Skeletal muscle tissue (tissue), 4 donors: ENCODE data around the gene P2RX5. TPM values are rescaled to one million over a fixed set of nuclear protein-coding genes. Genes with fewer than 3 reads are reported as not detected.
A peak's percentile ranks its signal among the peaks of the same experiment; 100 is the strongest.

Experiments
- H3K27ac ChIP-seq: one replicate; pipeline ENCODE4 v1.7.0; 2013; ENCODE audit warnings: mild to moderate bottlenecking, low read depth, low read length, inconsistent platforms
- H3K27me3 ChIP-seq, 3 donors: one replicate each; pipeline ENCODE4 v1.7.0; 2013; ENCODE audit warnings: low read length in 3 of 3; ENCODE audit not compliant: control insufficient read depth in 3 of 3, insufficient read depth in 3 of 3
- H3K36me3 ChIP-seq, 3 donors: one replicate each; pipeline ENCODE4 v1.7.0; 2013; ENCODE audit warnings: low read length in 3 of 3; ENCODE audit not compliant: control insufficient read depth in 3 of 3, insufficient read depth in 3 of 3
- H3K4me1 ChIP-seq, 3 donors: one replicate each; pipeline ENCODE4 v1.7.0; 2013; ENCODE audit warnings: low read length in 3 of 3, mild to moderate bottlenecking in 3 of 3; ENCODE audit not compliant: control insufficient read depth in 3 of 3, insufficient read depth in 3 of 3
- H3K4me3 ChIP-seq, 3 donors: one replicate each; pipeline ENCODE4 v1.7.0; 2013; ENCODE audit warnings: low read length in 3 of 3
- H3K9ac ChIP-seq, 3 donors: one replicate each; pipeline ENCODE4 v1.7.0; 2013; ENCODE audit warnings: low read length in 3 of 3, mild to moderate bottlenecking in 3 of 3, moderate library complexity in 2 of 3, low read depth in 1 of 3
- H3K9me3 ChIP-seq, 3 donors: one replicate each; pipeline ENCODE4 v1.7.0; 2013; ENCODE audit warnings: low read length in 3 of 3; ENCODE audit not compliant: control insufficient read depth in 3 of 3
- total RNA-seq: library from RNA; depleted of rRNA; stranded (reverse); fragments of >200 nt; gene quantifications from one replicate; pipeline ENCODE4 v1.2.3, GENCODE V29; 2014
- donor health status: Osteomylitis.

The P2RX5 gene
- total RNA-seq, 1 donor from 2014 or later: 13.0 TPM

DNA sequence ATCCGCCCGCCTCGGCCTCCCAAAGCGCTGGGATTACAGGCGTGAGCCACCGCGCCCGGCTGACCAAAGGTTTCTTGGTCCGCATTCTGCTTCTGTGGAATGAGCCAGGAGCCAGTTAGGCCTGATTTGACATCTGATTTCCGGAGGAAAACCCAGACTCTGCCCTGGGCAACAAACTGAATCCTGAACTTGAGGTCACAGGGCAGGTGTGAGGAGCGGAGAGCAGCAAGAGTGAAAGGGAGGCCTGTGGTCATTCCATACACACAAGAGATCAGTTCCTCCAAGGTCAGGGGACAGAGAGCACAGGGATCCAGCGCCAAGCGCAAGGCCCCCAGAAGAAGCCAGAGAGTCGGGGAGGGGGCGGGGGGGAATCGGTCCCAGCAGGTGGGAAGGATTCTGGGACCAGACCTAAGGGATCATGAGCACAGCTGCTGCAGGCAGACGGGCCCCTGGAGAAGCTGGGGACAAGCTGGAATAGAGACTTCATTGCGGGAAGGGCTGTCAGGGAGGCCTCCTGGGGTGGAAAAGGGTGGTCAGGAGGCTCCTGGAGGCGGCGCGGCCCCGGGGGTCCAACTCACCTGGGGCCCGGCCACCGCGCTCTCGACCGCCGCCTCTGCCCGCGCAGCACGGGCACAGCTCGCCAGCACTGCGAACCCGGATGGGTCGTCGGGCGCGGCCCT lies 60.3 kb downstream of the P2RX5 start:
- H3K27me3 ChIP-seq: no peaks in the 10 kb centered on the region
- H3K9ac ChIP-seq: peak overlapping the region; percentile 91 to 97 (median 91)
- H3K36me3 ChIP-seq: peaks cover 8 to 13% (median 12%) of the 10 kb centered on the region in 3 donors
- peaks cover 30 to 41% (median 35%) of the 10 kb centered on the region in 3 donors for H3K4me1 ChIP-seq
- peak overlapping the region; percentile 88 to 98 (median 94) for H3K4me3 ChIP-seq
- no peaks in the 10 kb centered on the region for H3K9me3 ChIP-seq
- H3K27ac ChIP-seq: peak overlapping the region; percentile 97

DNA sequence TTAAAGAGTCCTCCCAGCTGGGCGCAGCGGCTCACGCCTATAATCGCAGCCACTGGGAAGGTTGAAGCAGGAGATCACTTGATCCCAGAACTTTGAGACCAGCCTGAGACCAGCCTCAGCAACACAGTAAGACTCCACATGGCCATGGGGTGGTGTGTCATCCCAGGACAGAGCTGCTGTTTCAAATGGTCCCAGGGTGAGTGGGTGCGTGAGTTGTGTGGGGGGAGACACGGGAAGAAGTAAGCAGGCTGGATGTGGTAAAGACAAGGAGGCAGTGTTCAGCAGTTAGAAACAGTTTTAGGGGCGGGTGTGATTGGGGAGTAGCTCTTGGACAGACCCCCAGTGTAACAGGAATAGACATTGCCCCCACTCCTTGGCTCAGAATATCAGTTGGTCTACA lies 63.7 kb downstream of the P2RX5 start:
- peaks cover 16 to 24% (median 23%) of the 10 kb centered on the region in 3 donors for H3K4me1 ChIP-seq
- no peak overlapping the region for H3K27ac ChIP-seq

DNA sequence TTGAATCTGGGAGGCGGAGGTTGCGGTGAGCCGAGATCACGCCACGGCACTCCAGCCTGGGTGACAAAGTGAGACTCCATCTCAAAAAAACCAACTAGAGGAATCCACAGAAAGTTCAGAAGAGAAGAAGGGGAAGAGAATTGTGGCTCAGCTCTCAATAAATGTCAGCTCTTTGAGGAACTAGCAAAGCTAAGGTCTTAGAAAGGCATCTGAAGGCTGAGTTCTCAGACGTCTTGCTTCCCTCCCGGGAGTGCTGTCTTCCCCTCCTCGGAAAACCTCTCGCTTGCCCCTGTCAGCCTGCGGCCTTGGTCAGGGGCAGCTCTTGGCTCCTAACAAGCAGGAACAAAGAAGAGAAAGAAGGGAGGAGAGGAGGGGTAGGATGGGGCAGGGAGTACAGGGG lies 65.2 kb downstream of the P2RX5 start:
- peaks cover 20 to 33% (median 25%) of the 10 kb centered on the region in 3 donors for H3K36me3 ChIP-seq
- peaks cover 11 to 18% (median 15%) of the 10 kb centered on the region in 3 donors for H3K4me1 ChIP-seq
- no peak overlapping the region for H3K27ac ChIP-seq
- H3K27me3 ChIP-seq: no peaks in the 10 kb centered on the region
- no peak overlapping the region for H3K9ac ChIP-seq
- H3K9me3 ChIP-seq: no peaks in the 10 kb centered on the region
- H3K4me3 ChIP-seq: no peak overlapping the region

More for the DNA sequence above, 63.7 kb downstream of the P2RX5 start:
- peaks cover 20 to 26% (median 25%) of the 10 kb centered on the region in 3 donors for H3K36me3 ChIP-seq
- H3K27me3 ChIP-seq: no peaks in the 10 kb centered on the region
- no peak overlapping the region for H3K4me3 ChIP-seq
- H3K9me3 ChIP-seq: no peaks in the 10 kb centered on the region
- H3K9ac ChIP-seq: no peak overlapping the region

DNA sequence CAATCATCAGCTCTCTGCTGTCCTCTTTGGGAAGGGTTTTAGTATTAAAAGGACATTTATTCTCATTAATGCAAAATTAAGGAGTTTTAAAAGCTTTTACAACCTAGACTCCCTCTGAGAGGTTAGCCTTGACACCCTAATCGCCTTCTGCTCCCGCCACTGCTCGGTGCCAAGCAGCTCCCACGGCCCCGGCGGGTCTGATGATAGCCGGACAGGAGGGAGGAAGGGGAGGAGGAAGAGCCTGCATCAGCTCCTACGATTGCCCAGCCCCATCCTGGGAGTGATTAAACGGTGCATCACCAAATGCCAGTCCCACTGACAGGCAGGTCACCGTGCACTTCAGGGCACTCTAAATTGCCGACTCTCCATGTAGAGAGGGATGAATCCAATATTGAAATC lies 68.2 kb downstream of the P2RX5 start:
- peaks cover 37 to 57% (median 47%) of the 10 kb centered on the region in 3 donors for H3K36me3 ChIP-seq

DNA sequence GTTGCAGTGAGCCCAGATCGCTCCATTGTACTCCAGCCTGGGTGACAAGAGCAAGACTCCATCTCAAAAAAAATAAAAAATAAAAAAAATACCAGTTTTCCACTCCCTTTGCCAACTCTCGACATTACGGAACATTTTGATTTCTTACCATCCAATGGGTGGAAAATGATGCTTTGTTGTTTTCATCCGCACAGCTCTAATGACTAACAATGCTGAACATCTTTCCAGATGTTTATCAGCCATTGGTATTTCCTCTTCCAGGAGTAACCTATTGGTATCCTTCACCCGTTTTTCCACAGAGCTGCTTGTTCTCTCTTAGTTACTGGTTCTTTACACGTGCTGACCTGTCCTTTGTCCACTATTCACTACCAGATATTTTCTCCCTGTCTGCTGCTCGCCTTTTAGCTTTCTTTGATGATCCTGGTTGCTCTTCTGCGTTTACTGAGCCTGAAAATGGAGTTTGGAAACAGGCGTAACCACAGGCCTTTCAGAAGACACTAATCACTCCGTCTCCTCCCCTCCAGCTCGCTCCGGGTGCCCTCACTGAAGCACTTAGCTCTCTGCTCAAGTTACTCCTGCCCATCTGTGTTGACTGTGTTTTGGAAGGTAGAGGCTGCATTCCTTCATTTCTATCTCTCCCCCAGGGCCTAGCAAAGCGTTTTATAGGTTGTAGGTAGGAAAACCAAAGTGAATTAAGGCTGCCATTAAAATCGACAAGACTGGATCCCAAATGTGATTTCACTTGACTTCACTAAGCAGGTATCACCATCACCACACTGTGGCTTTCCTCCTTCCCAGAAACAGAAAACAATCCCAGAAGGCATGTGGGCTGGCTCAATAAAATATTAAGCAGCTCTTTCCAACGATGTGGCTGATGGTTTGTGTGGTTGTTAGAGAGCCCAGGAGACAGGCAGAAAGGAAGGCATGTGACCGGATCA lies 68.9 kb downstream of the P2RX5 start:
- H3K4me3 ChIP-seq: no peak overlapping the region
- H3K27ac ChIP-seq: no peak overlapping the region
- no peaks in the 10 kb centered on the region for H3K27me3 ChIP-seq
- no peak overlapping the region for H3K9ac ChIP-seq
- H3K9me3 ChIP-seq: no peaks in the 10 kb centered on the region
- peaks cover 38 to 54% (median 47%) of the 10 kb centered on the region in 3 donors for H3K36me3 ChIP-seq
- H3K4me1 ChIP-seq: peaks cover 0 to 16% (median 12%) of the 10 kb centered on the region in 3 donors

More for the DNA sequence above, 68.2 kb downstream of the P2RX5 start:
- Histone ChIP-seq H3K9ac (no peak overlapping the region), H3K27ac (no peak overlapping the region), H3K27me3 (no peaks in the 10 kb centered on the region), H3K4me3 (no peak overlapping the region), H3K9me3 (no peaks in the 10 kb centered on the region), H3K4me1 (peaks cover 0 to 16% (median 12%) of the 10 kb centered on the region in 3 donors)

Other genes starting within 250 kb of the P2RX5 start
- 2.1 TPM for gene SPATA22, start 224.3 kb downstream of the P2RX5 start, total RNA-seq
- gene ASPA, start 220.2 kb downstream of the P2RX5 start, total RNA-seq: 1.6 TPM
- gene TRPV3, start 138.3 kb downstream of the P2RX5 start, total RNA-seq: 0.52 TPM
- gene TRPV1, start 86.7 kb downstream of the P2RX5 start, total RNA-seq: 2.6 TPM
- gene SHPK, start 59.9 kb downstream of the P2RX5 start, total RNA-seq: 6.8 TPM
- 11.5 TPM for gene CTNS, start 59.4 kb downstream of the P2RX5 start, total RNA-seq
- 31.3 TPM for gene TAX1BP3, start 27.6 kb downstream of the P2RX5 start, total RNA-seq
- 14.6 TPM for gene EMC6, start 27.3 kb downstream of the P2RX5 start, total RNA-seq
- 2.6 TPM for gene HASPIN, start 27.7 kb upstream of the P2RX5 start, total RNA-seq
- 16.7 TPM for gene ITGAE, start 105.0 kb upstream of the P2RX5 start, total RNA-seq
- 17.2 TPM for gene NCBP3, start 150.1 kb upstream of the P2RX5 start, total RNA-seq
- 4.2 TPM for gene CAMKK1, start 196.9 kb upstream of the P2RX5 start, total RNA-seq
- gene P2RX1, start 220.3 kb upstream of the P2RX5 start, total RNA-seq: 1.6 TPM